ENCODE data around the gene RPS19. TPM values are rescaled to one million over a fixed set of nuclear protein-coding genes. Genes with fewer than 3 reads are reported as not detected.

RPS19 gene
- polyA plus RNA-seq, 10 donors, result 1,506 to 2,735 (median 2,171) TPM

- DNase-seq, result no peak
Observed at GRCh38 chr19:41895745-41896580, 35.9 kb downstream of the RPS19 start.

GRCh38 chr19:41896581-41896942, 36.5 kb downstream of the RPS19 start:
- DNase-seq, result no peak

GRCh38 chr19:41897181-41897580, 37.1 kb downstream of the RPS19 start:
- DNase-seq, result no peak

GRCh38 chr19:41897820-41898219, 37.8 kb downstream of the RPS19 start:
- no peak for DNase-seq

DNA sequence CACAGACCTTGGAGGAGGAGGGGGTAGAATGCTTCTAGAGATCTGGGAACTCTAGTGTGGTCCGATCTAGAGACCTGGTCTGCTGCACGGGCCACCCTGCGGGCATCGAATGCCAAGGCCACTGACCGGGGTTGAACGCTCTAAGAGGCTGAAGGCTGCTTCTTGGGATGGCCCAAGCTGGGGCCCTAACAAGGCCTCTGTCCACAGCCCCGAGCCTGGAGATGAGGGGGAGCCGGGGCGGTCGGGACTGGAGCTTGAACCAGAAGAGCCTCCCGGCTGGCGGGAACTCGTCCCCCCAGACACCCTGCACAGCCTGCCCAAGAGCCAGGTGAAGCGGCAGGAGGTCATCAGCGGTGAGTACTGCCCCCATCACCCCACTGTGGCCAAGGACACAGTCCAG, 38.2 kb downstream of the RPS19 start:
- DNase-seq, result no peak

DNA sequence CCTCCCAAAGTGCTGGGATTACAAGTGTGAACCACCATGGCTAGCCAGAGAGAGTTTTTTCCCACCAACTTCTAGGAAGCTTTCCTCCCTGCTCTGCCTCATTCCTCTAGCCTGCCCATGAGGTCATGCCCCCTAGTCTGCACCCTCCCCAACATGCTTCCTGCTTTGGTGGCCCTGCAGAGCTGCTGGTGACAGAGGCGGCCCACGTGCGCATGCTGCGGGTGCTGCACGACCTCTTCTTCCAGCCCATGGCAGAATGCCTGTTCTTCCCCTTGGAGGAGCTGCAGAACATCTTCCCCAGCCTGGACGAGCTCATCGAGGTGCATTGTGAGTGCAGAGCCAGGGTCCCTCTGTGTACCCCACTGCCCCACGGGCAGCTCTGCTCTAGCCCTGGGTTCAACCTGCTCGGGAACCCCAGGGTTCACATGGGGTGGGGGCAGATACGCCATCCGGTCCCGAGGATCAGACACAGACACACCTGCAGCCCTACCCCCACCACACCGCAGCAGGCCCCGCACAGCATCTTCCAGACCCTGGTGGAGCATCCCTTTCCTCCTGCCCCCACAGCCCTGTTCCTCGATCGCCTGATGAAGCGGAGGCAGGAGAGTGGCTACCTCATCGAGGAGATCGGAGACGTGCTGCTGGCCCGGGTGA, 41.8 kb downstream of the RPS19 start:
- DNase-seq, result no peak

GRCh38 chr19:41902594-41902993, 42.5 kb downstream of the RPS19 start:
- DNase-seq, result no peak

- no peak for DNase-seq
Observed at GRCh38 chr19:41903193-41903953, 43.3 kb downstream of the RPS19 start.

DNA sequence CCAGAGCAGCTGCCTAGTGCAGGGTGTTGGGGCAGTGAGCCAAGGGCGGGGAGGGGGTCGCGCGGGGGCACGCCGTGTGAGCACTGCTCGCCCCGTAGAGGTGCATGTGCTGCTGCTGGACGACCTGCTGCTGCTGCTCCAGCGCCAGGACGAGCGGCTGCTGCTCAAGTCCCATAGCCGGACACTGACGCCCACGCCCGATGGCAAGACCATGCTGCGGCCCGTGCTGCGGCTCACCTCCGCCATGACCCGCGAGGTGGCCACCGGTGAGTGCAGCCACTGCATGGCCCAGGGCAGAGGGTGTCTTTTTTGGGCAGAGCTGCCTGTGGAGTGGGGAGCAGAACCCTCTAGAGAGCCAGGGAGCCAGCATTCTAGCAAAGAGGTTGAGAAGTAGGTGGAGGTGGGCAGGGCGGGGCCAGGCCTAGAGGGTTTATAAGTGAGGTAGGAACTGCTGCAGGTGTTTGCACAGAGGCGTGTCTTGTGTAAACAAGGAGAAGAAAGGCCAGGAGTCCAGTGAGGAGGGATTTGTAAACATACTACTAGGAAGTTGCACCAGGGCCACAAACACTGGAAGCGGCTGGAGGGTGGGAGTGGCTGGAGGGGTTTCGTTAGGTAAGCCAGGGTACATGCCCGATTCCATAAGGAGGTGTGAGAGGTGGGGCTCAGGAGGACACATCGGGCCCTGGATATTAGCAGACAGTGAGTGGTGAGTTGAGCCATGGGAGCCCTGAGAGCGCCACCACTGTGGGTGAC, 44.2 kb downstream of the RPS19 start:
- DNase-seq, result no peak

DNA sequence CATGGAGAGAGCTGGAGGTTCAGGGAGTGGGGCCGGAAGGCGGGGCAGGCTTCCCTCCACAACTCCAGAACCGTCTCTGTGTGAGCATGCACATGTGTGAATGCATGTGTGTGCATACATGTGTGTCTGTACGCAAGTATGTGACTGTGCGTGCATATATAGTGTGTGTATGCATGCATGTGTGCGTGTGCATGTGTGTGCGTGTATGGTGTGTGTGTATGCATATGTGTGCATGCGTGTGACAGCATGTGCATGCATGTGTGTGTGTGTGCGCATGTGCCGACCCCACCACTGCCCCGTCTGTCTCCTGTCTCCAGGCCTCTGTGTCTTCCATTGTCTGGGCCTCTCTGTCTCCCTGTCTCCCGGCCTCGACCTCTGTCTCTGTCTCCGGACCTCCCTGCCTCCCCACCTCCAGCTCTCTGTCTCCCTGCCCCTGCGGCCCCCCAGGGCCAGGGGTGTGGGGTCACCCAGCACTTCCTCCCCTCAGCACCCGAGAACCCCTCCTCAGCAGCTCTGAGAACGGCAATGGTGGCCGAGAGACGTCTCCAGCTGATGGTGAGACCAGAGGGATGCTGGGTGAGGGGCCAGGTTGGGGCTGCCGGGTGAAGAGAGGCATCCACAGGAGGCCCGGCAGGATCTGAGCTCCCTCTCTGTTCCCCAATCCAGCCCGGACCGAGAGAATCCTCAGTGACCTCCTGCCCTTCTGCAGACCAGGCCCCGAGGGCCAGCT, 45.4 kb downstream of the RPS19 start:
- no peak for DNase-seq

GRCh38 chr19:41906271-41906670, 46.2 kb downstream of the RPS19 start:
- DNase-seq, result no peak

- no peak for DNase-seq
Observed at GRCh38 chr19:41906916-41907680, 47.0 kb downstream of the RPS19 start.

GRCh38 chr19:41907994-41908615, 48.0 kb downstream of the RPS19 start:
- no peak for DNase-seq

DNA sequence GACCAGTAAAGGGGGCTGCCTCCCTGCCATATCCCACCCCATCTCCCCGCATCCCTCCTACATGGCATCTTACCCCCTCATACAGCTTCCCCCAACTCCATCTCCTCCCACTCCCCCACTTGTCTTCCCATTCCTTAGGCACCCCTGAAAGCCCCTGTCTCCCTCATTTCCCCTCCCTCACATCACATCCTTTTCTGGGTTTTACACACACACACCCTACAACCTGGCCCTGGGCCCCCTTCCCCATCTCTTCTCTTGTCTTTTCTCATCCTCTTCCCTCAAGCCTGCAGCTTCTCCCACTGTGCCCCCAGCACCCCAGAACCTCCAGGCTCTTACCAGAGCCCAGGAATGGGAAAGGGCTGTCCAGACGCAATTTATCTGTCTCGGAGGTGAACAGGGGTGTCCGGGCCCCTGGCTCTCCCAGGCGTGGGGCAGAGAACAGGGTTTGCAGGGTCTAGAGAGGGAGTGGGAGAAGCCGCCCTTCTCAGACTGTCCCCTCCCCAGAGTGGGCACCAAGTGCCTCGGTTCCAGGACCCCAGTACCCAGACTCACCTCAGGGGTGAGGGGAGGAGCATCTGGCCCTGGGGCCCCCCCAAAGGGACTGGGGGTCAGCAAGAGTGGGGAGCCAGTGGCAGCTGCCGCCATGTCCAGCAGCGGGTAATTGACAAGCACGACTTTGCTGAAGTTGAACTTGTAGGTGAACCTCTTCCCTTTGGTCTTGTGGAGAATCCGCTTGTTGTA, 48.8 kb downstream of the RPS19 start:
- no peak for DNase-seq

DNA sequence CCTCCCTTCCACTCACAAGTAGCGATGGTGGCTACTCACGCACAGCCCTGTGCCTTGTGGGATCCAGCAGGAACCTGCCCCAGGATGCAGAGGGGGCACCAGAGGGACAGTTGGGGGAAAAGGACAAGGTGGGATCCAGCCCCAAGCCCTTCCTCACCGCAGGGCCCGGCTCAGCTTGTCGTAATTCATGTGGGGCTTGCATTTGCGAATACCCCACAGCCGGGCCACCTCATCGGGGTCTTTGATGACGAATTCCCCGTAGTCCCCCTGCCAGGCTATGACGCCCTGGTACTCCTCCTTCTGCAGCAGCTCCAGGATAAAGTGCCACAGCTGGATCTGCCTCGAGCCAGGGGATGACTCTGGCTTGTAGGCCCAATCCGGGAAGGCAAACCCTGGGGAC, 49.7 kb downstream of the RPS19 start:
- no peak for DNase-seq

DNA sequence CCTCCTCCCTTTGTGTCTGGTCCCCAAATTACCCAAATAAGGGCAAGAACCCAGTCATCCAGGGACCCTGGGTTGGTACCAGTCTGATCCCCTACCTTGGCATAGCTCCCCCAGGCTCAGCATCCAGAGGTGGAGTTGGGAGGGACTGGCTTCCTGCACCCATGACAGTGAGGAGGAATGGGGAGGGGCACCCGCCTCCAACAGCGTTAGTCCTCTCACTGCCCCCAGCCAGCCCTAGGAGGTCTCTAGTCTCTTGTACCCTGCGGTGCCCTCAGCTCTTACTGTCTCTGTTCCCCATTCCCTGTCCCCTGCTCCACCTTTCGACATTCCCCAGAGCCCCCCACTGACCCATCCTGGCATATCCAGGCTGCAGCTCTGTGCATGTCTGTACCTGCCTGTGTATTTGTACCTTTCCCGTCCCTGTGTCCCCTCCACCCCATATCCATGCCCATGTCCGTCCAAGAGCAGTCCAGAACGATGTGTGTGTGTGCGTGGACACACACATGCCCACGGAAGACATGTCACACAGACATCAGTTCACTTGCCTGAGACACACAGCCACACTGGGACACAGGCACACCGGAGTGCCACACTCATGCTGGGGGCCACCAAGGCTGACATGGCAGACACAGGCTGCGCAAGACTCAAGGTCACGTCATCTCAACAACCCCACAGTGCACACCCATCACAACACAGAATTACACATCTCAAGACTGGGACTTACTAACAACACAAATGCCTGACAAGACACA, 50.4 kb downstream of the RPS19 start:
- DNase-seq, result no peak

DNA sequence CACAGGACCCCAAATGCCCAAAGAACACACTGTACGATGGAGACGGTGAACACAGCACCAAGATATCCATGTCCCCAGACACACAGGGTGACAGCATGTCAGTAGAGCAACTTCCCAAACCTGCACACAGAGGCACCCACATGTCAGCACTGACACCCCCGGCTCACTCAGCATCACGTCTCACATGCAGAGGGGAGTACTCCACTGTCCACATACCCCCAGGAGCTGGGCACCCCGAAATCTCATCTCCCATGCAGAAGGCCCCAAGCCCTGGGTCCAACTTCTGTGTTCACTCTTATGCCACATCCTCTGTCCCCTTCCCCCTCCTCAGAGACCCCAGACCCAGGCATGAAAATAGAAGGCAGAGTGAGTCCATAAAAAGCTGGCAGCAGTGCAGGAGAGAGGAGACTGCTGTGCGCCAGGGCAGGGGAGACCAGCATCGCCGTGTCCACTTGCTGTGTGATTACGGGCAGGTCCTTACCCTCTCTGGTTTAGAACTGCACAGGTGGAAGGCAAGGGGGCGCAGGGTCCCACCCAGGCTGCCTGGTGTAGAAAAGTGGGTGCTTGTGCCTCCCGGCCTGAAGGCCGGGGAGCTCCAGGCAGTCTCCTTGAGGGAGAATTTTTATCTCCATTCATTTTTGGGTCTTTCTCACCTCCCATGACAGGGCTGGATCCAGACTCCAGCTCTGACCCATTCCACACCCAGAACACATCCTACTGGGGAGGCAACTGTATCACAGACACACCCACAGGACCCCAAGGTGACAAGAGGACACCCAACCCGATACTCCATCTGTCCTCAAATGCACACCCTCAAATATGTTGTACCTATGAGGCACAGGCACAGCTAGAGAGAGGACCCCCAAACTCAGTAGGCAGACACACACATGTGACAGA, 51.2 kb downstream of the RPS19 start:
- no peak for DNase-seq
